GM18861 (cell line): ENCODE results near the gene GEMIN7.

Experiments used
- ATAC-seq: cut with Tn5 transposase; IDR thresholded peaks from one replicate; pipeline ENCODE4 v1.9.1; 2021; ENCODE audit not compliant: unreplicated experiment

The GEMIN7 gene

GRCh38 chr19:45086480-45086879 lies 7.4 kb downstream of the GEMIN7 start:
- no peak for ATAC-seq

- no peak for ATAC-seq
These were observed 8.5 kb downstream of the GEMIN7 start for GRCh38 chr19:45087531-45087930.

- no peak for ATAC-seq
These were observed 11.0 kb downstream of the GEMIN7 start for GRCh38 chr19:45090034-45090433.

- ATAC-seq = no peak
These were observed 11.5 kb downstream of the GEMIN7 start for GRCh38 chr19:45090606-45091005.

DNA sequence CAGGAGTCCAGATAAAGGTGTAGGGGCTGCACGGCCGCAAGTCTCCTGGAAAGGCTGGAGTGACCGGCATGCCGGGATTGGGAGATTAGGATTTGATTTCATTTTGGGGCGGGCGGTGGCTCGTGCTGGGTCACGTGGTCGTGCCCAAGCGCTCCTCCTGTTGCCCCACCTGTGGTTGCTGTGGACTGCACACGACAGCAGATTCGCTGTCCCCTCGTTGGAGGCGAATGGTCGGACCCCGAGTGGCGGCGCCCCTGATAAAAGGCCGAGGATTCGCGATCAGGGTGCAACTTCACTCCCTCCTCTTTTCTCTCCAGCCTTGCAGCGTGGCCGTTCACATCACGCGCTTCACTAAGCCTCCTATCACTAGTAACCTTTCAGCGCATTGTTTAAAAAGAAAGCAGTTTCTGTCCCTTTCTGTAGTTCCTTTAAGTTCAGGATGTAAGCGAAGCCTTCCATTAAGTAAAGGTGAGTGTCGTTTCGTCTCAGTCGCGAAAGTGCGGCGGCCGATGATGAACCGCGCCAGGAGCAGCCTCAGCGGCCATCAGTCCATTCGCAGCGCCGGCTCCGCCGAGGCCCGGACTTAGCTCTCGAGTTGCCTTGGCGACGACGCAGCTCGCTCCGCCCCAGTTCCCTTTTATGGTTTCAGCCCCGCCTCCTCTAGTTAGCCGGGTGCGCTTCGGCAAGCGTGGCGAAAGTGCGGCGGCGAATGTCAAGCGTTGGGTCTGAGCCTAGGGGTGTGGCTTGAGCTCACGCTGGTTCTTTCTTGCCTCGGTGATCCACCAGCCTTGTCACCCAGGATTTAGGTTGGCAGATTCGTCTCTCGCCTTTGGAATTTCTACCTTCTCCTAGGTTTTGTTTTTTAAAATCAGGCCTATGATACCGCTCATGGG lies 12.2 kb downstream of the GEMIN7 start:
- peak; percentile 51 for ATAC-seq

- ATAC-seq = peak; percentile 51
These were observed 14.0 kb downstream of the GEMIN7 start, which contains the start of gene PPP1R37 for GRCh38 chr19:45092747-45093678. Gene PPP1R37, plus strand, starts transcription at chr19:45093179. Its CDS starts 147 bp downstream, at chr19:45093326.

DNA sequence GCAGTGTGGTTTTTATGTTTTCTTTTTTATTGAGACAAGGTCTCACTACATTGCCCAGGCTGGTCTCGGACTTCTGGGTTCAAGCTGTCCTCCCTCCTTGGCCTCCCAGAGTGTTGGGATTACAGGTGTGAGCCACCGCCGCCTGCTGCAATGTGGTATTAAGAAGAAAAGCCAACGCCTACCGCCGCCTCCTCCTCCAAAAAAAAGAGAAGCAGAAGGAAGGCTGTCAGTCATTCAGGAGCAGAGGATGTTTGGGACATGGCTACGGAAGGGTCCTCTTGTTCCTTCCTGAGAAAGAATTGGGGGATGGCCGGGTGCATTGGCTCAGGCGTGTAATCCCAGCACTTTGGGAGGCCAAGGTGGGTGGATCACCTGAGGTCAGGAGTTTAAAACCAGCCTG lies 15.1 kb downstream of the GEMIN7 start:
- no peak for ATAC-seq

DNA sequence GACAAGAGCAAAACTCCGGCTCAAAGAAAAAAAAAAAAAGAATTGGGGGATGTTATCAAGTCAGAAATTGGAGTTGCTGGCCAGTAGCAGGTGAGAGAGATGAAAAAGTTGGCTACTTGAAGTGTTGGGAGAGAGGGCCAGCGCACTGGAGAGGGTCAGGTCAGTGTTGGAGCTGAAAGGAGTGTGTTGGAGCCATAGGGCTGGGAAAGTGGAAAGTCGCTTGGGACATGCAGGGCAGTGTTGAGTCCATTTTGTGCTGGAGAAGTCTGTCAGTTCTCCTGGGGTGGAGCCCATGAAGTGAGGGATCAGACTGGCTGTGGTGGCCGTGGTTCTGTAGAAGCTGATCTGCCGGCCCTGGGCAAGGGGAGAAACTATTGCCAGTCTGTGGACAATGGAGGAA lies 15.6 kb downstream of the GEMIN7 start:
- ATAC-seq = no peak

DNA sequence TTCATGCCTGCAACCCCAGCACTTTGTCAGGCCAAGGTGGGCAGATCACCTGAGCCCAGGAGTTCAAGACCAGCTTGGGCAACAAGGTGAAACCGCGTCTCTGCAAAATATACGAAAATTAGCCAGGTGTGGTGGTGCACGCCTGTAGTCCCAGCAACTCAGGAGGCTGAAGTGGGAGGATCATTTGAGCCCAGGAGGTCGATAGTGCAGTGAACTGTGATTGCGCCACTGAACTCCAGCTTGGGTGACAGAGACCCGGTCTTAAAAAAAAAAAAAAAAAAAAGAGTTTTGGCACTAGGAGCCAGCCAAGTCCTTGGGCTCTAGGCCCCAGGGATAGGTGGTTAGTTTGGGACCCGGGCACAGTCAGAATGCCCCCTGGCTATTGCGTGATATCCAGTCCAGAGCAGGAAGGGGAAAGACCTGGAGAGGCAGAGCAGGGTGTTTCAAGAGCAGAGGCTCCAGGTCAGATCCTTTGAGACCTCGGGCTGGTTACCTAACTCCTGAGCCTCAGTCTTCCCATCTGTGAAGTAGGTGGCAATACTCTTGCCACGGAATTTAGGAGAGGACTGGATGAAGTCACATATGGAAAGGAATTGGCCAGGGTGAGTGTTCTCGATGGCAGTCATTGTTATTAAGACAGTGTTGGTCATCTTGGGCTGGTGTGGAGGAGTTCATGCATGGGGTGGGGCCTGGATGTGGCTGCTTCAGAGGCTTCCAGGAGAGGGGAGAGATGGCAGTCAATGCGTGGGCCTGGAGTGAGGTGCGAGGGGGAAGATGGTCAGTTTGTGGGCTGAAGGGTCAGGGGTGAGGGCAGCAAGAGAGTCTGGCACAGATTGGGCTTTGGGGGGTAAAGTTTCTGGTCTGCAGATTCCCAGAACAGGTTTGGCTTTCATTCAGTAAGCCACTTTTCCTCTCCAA lies 16.7 kb downstream of the GEMIN7 start:
- ATAC-seq = no peak

DNA sequence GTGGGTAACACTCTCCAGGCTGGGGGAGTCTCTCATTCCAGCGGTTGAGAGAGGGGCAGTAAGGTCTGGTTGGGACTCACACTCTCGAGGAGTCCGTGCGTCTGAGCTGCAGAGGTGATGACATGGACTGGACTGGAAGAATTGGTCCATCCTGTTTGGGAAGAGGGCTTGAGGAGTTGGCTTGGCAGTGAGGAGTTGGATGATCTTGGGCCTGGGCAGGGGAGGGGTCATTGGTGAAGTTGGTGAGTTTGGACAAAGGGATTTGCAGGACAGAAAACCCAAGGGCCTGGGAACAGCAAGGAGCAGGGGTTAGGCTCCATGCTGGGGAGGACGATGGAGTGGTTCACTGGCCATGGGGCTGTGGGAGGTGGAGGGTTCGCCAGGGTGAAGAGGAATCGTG lies 17.6 kb downstream of the GEMIN7 start:
- no peak for ATAC-seq

DNA sequence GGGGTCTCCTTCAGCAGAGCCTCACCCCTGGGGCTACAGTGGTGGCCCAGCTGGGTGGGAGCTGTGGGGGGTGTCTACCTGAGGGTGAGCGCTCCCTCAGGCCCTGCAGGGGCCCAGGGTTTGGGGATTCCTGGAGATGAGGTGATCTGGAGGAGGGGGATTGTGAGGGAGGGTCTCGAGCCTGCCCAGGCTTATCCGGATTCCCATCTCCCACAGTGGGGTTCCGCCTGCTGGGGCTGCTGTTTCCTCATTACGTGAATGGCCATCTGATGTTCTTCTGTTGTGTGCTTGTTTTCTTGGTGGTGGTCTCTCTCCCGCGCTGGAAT lies 18.4 kb downstream of the GEMIN7 start:
- no peak for ATAC-seq

- ATAC-seq = no peak
These were observed 18.9 kb downstream of the GEMIN7 start for GRCh38 chr19:45097776-45098520.

DNA sequence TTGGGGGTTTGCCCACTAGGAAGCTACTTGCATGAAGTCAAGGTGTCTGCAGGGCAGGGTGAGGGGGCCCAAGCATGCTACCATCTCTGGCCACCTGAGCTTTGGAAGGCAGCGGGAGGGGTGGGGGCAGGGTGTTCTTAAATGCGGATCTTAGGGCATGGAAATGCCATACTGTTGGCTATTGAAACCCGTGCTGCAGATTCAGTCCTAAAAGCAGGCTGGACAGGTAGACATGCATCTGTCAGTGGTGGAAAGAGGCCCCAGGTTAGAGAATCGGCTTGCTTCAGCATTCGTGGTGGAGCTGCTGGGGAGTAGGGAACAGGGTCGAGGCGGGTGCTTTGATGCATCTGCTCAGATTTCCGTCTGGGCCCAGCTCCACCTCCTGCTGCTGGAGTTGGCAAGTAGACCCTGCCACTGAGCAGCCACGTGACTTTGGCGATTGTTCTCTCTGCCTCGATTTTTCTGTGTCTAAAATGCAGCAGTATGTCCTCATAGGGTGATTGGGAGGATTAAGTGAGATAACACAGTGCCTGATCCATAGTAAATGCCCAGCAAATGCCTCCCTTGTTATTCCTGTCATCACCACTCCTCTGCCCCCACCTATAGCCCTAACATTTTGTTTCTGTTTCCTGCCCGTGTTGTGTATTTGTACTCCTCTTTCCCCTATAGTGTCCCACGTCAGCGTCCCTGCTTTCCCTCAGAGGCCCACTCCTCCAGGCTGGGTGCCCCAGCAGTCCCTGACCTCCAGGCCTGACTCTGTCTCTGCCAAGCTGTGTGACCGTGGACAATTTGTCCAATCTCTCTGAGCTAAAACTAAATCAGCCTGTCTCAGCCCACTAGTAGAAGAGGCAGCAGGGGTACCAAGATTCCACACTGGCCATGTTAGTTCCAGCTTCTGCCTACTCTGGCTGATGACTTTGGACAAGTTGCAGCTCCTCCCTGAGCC lies 19.7 kb downstream of the GEMIN7 start:
- ATAC-seq = no peak

DNA sequence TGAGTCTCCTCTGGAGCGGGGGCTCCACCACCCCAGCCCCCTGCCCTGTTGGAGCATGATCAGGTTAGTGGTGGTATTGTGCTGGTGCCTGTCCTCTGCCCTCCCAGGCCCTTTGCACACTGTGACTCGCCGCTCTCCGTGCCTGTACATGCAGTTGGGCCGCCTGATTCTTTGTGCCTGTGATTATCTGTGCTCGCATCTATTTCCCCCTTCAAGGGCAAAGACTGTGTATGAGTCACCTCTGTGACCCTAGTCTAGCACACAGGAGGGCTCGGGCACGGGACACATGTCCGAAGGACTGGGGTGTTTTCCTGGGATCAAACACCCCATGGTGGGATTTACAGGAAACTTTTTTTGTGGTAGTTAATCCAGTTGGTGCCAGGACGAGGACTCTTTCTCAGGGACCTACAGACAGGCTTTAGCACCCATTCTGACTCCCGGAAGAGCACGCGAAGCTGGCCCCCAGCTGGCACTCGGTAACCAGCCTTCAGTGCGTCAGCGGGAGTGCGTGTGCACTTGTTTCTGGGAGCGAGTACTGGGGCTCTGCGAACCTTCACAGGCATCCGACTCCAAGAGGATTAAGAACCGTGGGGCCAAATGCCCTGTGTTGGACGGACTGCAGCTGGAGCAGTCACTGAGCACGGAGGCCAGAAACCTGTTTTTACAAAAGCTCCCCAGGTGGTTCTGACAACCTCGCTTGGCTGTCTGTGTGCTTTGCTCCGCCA lies 20.6 kb downstream of the GEMIN7 start:
- ATAC-seq = no peak

- no peak for ATAC-seq
These were observed 21.1 kb downstream of the GEMIN7 start for GRCh38 chr19:45100201-45100600.

GRCh38 chr19:45100846-45101252 lies 21.8 kb downstream of the GEMIN7 start:
- ATAC-seq = no peak

DNA sequence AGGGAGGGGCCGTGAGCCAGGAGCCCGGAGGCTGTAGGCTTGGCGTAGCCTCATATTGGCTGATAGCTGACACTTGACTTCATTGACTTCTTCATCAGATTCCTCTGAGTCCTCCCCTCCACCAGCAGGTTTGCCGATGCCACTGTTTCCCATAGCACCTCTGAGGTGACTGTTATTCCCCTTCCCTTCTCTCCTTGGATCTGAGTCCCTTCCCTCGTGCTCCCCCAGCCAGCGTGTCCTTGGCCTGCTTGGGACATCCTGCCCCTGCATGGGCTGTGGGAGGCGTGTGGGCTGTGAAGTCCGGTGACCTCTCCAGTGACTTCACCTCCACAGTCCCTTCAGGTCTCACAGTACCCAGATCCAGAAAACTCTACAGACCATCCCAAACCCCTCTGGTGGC lies 22.7 kb downstream of the GEMIN7 start:
- ATAC-seq = no peak

DNA sequence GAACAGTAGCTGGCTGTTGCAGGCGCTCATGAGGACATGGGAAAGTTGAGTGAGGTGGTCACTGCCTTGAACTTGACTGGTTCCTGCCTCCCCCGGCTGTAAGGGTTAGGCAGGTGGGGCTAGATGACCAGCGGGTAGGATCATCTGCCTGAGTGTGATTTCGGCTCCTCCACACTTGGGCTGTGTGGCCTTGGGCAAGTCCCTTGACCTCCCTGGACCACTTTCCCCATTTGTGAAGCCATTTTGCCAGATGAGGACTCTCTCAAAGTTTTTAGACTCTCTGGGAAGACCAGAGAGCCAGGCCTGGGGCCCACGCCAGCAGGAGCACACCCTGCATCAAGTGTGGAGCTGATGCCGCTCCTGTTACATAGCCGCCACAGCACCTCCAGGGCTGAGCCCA lies 23.4 kb downstream of the GEMIN7 start:
- ATAC-seq = no peak
